IPS-20b (cell line): Measurements from ENCODE around the gene SEMA3C.

ENCODE experiments used
- H3K27ac ChIP-seq: one replicate; pipeline ENCODE4 v1.5.1; 2013; ENCODE audit warnings: low read length
- H3K27me3 ChIP-seq: 2 replicates; pipeline ENCODE4 v1.6.1; 2013; ENCODE audit warnings: mild to moderate bottlenecking, low read length, inconsistent platforms; ENCODE audit not compliant: insufficient read depth
- H3K36me3 ChIP-seq: 2 replicates; pipeline ENCODE4 v1.6.1; 2013; ENCODE audit warnings: low read depth, mild to moderate bottlenecking, inconsistent platforms, low read length, moderate library complexity; ENCODE audit not compliant: insufficient read depth
- H3K4me1 ChIP-seq: 2 replicates; pipeline ENCODE4 v1.6.1; 2013; ENCODE audit warnings: mild to moderate bottlenecking, control low read depth, inconsistent platforms, low read length, moderate library complexity; ENCODE audit not compliant: insufficient read depth
- H3K4me3 ChIP-seq: 2 replicates; pipeline ENCODE4 v1.5.1; 2013; ENCODE audit warnings: mild to moderate bottlenecking, low read length, inconsistent platforms
- H3K9ac ChIP-seq: 2 replicates; pipeline ENCODE4 v1.6.1; 2013; ENCODE audit warnings: low read depth, mild to moderate bottlenecking, inconsistent platforms, low read length, moderate library complexity
- H3K9me3 ChIP-seq: 2 replicates; pipeline ENCODE4 v1.6.1; 2013; ENCODE audit warnings: mild to moderate bottlenecking, low read depth, low read length, inconsistent platforms; ENCODE audit not compliant: insufficient read depth

The SEMA3C gene

DNA sequence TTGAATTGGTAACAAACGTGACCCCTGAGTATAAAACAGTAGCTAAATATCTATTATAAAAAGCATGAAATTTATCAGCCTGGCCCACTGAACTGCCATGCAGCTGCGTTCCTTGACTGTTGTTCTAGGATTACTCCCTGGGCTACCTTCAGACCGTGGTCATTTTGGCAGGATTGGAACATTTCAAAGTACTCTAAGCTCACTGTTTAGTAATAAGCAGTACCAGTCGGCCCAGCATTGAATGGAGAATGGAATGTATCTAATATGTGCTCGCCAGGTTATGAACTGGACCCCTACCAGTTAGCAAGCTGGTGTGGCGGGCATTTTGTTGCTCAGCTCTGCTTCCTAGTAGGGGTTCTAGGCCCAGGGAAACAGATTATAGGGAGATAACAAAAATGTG lies 112.2 kb downstream of the SEMA3C start:
- Histone ChIP-seq H3K27ac (no peak overlapping the region), H3K27me3 (no peaks in the 10 kb centered on the region), H3K4me3 (no peak overlapping the region), H3K9me3 (no peaks in the 10 kb centered on the region), H3K9ac (no peak overlapping the region), H3K36me3 (no peaks in the 10 kb centered on the region), H3K4me1 (no peaks in the 10 kb centered on the region)

DNA sequence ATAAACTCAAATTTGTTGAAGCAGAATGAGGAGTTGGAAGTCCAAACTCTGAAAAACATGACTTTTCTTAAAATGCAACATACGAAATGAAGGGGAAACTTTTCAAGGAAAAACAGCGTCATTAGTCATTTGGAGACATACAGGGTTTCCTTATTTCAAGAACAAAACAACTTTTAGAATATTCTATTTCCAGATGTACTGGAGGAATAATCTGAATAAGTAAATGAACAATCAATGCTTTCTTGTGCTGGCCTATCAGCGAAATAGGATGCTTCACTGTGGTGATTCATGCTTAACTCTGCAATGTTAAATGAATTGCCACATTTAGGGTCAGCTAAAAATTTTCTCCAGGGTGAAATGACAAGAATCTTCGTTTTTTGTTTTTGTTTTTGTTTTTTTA lies 114.3 kb downstream of the SEMA3C start:
- no peak overlapping the region for H3K9ac ChIP-seq
- H3K27ac ChIP-seq = no peak overlapping the region
- no peaks in the 10 kb centered on the region for H3K4me1 ChIP-seq
- H3K9me3 ChIP-seq = no peaks in the 10 kb centered on the region
- no peak overlapping the region for H3K4me3 ChIP-seq
- H3K36me3 ChIP-seq = no peaks in the 10 kb centered on the region
- H3K27me3 ChIP-seq = no peaks in the 10 kb centered on the region

DNA sequence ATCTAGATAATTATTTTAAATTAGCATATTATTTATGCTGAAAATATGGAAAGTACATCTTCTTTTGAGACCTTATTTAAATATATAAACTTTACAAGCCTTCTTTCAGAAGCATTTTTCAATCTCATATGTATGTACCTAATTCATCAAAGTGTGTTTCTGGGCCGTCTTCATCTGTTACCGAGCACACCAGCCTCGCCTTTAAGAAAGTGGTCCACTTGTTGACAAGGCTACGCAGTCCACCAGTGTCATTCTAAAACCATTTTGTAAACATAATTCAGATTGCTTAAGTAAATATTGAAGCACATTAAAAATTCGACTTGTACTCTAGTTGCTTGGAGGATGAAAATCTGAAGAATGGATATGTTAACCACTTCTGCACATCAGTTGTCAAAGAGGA lies 116.3 kb downstream of the SEMA3C start:
- H3K4me3 ChIP-seq = no peak overlapping the region
- no peaks in the 10 kb centered on the region for H3K27me3 ChIP-seq
- H3K36me3 ChIP-seq = no peaks in the 10 kb centered on the region
- H3K4me1 ChIP-seq = no peaks in the 10 kb centered on the region
- no peaks in the 10 kb centered on the region for H3K9me3 ChIP-seq
- no peak overlapping the region for H3K27ac ChIP-seq
- no peak overlapping the region for H3K9ac ChIP-seq

DNA sequence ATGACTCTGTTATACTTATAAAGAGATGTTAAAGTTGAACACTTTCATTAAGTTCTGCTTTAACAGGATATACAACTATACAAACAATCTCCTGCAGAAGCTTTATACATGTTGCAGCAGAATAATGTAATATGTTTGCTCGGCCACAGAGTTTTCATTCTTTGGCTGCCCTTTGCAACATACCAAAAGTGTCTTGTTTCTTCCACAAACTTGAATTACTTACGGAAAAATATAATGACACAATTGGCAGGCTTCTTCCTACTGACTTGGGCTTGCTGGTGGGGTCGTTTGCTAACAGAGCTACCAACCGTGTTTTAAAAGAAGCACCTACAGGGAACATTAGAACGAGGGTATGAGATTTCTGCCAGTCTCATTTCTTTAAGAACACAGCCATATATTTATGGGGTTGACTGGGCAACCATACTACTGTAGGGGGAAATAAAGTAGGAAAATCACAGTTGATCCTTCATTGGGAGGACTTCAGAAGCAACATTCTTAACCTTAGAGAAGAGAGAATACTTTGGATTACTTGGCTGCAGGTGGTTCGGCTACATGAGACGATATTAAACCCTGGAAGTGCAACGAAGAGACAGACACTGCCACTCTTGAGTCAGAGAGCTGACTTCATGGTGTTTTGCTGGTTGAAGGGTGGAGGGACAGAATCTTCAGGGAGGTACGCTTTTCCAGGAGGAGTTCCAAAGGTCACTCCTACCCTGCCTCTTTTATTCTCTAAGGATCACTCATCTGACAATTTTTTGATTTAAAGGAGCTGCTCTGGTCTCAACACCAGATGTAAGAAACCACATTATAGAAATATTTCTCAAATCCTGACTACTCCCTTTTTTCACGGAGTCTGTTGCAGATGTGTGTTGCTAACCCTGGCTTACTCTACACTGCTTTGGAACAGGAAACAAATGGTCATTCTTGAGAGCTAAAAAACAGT lies 123.9 kb downstream of the SEMA3C start:
- Histone ChIP-seq H3K4me1 (no peaks in the 10 kb centered on the region), H3K27ac (no peak overlapping the region), H3K4me3 (no peak overlapping the region), H3K27me3 (no peaks in the 10 kb centered on the region), H3K9ac (no peak overlapping the region), H3K36me3 (no peaks in the 10 kb centered on the region), H3K9me3 (no peaks in the 10 kb centered on the region)

DNA sequence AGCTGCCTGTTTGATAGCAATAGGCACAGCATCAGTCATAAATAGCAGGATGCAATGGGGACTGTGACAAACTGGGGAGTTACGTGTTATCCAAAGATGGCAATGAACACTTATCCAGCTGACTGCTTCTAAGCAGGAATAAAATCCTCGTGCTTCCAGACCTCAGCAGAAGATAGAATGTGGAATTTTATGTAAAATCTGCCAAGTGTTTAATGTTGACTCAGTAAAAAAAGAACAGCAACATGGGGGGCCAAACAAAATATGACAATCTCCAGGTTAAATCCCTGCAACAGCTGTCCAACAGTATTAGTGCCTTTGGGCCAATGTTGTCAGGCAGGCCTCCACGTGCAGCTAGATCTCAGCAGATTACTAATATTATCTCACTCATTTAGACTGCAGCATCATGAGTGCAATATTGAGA lies 127.3 kb downstream of the SEMA3C start:
- Histone ChIP-seq H3K9me3 (no peaks in the 10 kb centered on the region), H3K9ac (no peak overlapping the region), H3K36me3 (no peaks in the 10 kb centered on the region), H3K27ac (no peak overlapping the region), H3K4me1 (no peaks in the 10 kb centered on the region), H3K27me3 (no peaks in the 10 kb centered on the region), H3K4me3 (no peak overlapping the region)

DNA sequence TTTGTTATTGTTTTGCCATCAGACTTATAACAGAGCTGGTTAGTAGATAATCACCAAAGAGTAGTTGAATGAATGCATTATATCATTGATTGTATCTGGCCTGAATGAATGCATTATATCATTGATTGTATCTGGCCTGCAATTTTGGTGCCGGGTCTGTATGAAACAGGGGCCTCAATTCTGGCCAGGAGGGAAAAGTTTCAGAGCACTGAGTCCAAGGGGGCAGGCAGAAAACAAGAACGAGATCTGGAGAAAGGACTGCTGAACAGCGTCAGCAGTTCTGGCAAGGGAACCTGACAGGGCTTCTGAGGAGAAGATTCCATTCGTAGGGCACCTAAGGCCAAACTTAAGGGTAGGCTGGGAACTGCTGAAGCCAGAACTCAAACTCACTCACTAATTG lies 128.0 kb downstream of the SEMA3C start:
- Histone ChIP-seq H3K36me3 (no peaks in the 10 kb centered on the region), H3K9ac (no peak overlapping the region), H3K4me1 (no peaks in the 10 kb centered on the region), H3K9me3 (no peaks in the 10 kb centered on the region), H3K27ac (no peak overlapping the region), H3K27me3 (no peaks in the 10 kb centered on the region), H3K4me3 (no peak overlapping the region)

DNA sequence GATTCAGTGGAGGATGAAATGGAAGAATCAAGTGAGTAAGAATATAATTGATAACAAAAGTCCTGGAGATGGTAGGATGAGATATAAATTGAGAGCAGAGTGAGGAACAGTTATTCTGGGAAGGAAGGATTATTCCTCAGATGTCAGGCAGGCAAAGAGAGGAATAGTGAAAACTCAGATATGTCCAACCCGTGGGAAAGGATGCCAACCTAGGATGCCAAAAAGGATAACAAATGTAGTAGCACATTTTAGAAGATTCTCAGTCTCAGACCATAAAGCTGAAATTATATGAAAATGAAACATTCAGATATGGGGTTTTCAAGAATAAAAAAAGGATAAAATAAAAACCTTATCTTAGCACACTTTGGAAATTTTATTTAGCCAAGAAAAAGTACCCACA lies 131.1 kb downstream of the SEMA3C start:
- H3K9ac ChIP-seq = no peak overlapping the region
- H3K27ac ChIP-seq = no peak overlapping the region
- H3K36me3 ChIP-seq = no peaks in the 10 kb centered on the region
- H3K27me3 ChIP-seq = no peaks in the 10 kb centered on the region
- H3K9me3 ChIP-seq = no peaks in the 10 kb centered on the region
- no peaks in the 10 kb centered on the region for H3K4me1 ChIP-seq
- H3K4me3 ChIP-seq = no peak overlapping the region

DNA sequence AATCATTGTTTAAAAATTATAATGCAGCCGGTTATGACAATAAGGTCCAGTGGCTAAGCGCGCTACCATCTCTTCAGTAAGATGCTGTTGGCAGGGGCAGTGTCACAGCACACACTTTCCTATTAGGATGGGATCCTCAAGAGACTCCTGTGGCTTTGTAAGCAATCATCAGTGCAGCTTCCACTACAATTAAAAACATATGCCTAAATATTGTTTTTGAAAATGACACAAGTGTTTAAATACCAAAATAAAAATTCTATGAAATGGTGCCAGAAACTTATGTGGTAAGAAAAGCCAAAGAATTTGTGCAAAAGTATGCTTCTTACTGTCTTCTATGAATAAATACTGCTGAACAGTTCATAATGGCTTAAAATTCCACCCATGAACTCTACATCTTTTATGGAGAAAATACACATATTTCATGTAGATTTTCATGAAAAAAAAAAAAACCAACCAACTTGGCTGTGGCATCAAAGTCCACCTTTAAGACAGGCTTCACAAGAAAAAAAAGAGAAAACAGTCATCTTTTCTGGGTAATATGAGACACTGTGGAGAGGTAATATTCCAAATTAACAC lies 132.8 kb downstream of the SEMA3C start:
- peaks cover 8% of the 10 kb centered on the region for H3K4me1 ChIP-seq
- no peak overlapping the region for H3K9ac ChIP-seq

DNA sequence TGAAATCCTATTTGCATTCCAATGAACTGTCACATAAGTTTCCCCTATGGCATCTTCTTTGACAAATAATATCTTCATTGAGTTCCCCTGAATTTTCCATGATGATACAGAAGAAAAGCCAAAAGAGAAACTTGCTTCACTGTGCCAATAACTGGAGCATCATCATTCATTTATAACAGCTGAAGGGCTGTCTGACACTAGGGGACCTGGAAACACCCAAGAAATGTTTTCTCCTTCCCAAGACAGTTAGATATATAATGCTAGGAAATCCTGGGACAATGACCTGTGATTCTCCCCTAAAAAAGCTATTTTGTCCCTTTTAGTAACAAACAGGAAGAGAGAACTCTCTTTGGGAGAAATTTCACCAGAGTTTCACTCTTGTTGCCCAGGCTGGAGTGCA lies 133.6 kb downstream of the SEMA3C start:
- Histone ChIP-seq H3K36me3 (no peaks in the 10 kb centered on the region), H3K27me3 (no peaks in the 10 kb centered on the region), H3K9ac (no peak overlapping the region), H3K27ac (no peak overlapping the region), H3K9me3 (no peaks in the 10 kb centered on the region), H3K4me3 (no peak overlapping the region), H3K4me1 (peaks cover 11% of the 10 kb centered on the region)

More for the DNA sequence above, 132.8 kb downstream of the SEMA3C start:
- H3K27ac ChIP-seq = no peak overlapping the region
- H3K4me3 ChIP-seq = no peak overlapping the region
- H3K27me3 ChIP-seq = no peaks in the 10 kb centered on the region
- H3K9me3 ChIP-seq = no peaks in the 10 kb centered on the region
- H3K36me3 ChIP-seq = no peaks in the 10 kb centered on the region

DNA sequence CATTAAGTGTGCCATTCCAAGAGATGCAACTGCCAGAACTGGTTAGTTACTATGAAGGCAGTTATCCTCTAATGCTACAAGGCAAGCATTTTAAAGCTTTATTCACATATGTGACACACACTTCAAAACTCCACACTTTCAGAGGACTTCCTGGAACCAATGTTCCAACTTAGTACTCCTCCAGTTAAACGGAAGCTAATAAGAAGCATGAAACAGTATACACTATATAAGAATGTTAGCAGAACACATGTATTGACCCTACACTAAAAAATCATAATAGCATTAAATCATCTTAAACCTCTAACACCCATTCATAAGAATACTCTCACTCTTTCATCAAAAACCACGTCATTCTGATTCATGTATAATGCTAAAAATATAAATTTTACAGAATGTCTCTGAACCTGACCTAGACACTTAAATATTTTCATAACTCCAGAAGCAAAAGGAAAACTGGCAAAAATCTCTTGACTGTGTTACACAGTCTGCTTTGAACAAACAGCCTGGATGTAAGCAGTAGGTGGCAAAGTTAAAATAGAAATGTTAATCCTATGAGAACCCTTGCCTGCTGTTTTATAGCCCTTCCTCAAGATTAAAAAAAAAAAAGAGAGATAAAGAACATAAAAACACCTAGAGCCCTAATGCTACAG lies 135.0 kb downstream of the SEMA3C start:
- H3K9me3 ChIP-seq = no peaks in the 10 kb centered on the region
- H3K4me3 ChIP-seq = no peak overlapping the region
- no peaks in the 10 kb centered on the region for H3K27me3 ChIP-seq
- no peaks in the 10 kb centered on the region for H3K36me3 ChIP-seq
- peaks cover 11% of the 10 kb centered on the region for H3K4me1 ChIP-seq
- H3K9ac ChIP-seq = no peak overlapping the region
- no peak overlapping the region for H3K27ac ChIP-seq

DNA sequence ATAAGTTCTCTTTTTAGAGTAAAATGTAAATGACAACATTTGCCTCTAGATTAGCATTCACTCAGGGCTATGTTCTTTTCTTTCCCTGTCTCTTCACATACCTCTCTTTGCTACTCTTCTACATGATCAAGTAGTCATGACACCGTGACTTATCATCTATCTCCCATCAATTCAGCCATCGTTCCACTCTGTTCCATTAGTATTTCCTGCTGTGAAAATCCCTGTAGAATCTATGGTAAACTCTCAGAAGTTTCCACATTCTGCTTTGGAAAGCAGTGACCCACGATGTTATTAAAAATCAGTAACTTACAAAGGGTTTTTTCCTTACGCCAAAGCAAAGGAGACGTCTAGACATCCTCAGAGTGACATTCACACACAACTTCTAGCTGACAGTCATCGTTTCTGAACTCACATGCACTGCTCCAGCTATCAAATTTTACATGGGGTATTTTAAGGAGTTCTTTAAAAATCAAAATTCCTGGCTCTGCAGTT lies 135.6 kb downstream of the SEMA3C start:
- H3K36me3 ChIP-seq = no peaks in the 10 kb centered on the region
- H3K9me3 ChIP-seq = no peaks in the 10 kb centered on the region
- no peak overlapping the region for H3K9ac ChIP-seq
- H3K4me1 ChIP-seq = peaks cover 11% of the 10 kb centered on the region
- H3K27me3 ChIP-seq = no peaks in the 10 kb centered on the region
- H3K27ac ChIP-seq = no peak overlapping the region
- no peak overlapping the region for H3K4me3 ChIP-seq
